ENCODE results near the gene ASTN2. TPM values are rescaled to one million over a fixed set of nuclear protein-coding genes. Genes with fewer than 3 reads are reported as not detected.

Gene ASTN2
- total RNA-seq, 4 donors from 2014 or later, result 3.0 to 7.0 (median 5.2) TPM

GRCh38 chr9:116380496-116380995 lies 1034.3 kb downstream of the ASTN2 start:
- intact Hi-C loops (cut with DNase I; ENCODE audit: low total_unique reads) (no loop called here), in situ Hi-C loops (cut with MboI; ENCODE audit: low pct_ligation_motif_present in 1 of 4, low pct_unique_long_range_greater_than_20kb in 1 of 4, low sequenced_read_pairs in 3 of 4) (no loop called here)
- H3K9me3 ChIP-seq, result no peaks in the 10 kb centered on the region
- no peak overlapping the region for H3K4me3 ChIP-seq
- H3K4me1 ChIP-seq, result no peaks in the 10 kb centered on the region
- H3K27ac ChIP-seq, result no peak overlapping the region
- no peaks in the 10 kb centered on the region for H3K27me3 ChIP-seq
- DNase-seq, result no peak
- TF ChIP-seq POLR2A (IDR thresholded peaks at IDR 0.05) (no peak), CTCF (IDR thresholded peaks at IDR 0.05) (no peak), EP300 (IDR thresholded peaks at IDR 0.05; ENCODE audit: low read depth) (no peak), POLR2AphosphoS5 (IDR thresholded peaks at IDR 0.05) (no peak)
- no peaks in the 10 kb centered on the region for H3K36me3 ChIP-seq

- WGBS, 2 donors (ENCODE audit: low coverage in 1 of 2), result 33 to 63% methylated on average over 1 to 2 of the region's 2 CpGs
- intact Hi-C loops (cut with DNase I; ENCODE audit: low total_unique reads) (no loop called here), in situ Hi-C loops (cut with MboI; ENCODE audit: low pct_ligation_motif_present in 1 of 4, low pct_unique_long_range_greater_than_20kb in 1 of 4, low sequenced_read_pairs in 3 of 4) (no loop called here)
- Histone ChIP-seq H3K36me3 (no peaks in the 10 kb centered on the region), H3K4me3 (no peak overlapping the region), H3K27ac (no peak overlapping the region), H3K4me1 (no peaks in the 10 kb centered on the region), H3K27me3 (no peaks in the 10 kb centered on the region), H3K9me3 (no peaks in the 10 kb centered on the region)
- no peak for DNase-seq
- TF ChIP-seq EP300 (IDR thresholded peaks at IDR 0.05; ENCODE audit: low read depth), result no peak
- no peak for TF ChIP-seq POLR2AphosphoS5 (IDR thresholded peaks at IDR 0.05)
- no peak for TF ChIP-seq CTCF (IDR thresholded peaks at IDR 0.05)
- TF ChIP-seq POLR2A (IDR thresholded peaks at IDR 0.05), result no peak
These were observed 1035.0 kb downstream of the ASTN2 start for GRCh38 chr9:116379821-116380220.

GRCh38 chr9:116378873-116379272 lies 1036.0 kb downstream of the ASTN2 start:
- no peak overlapping the region for H3K4me3 ChIP-seq
- no peaks in the 10 kb centered on the region for H3K9me3 ChIP-seq
- H3K27ac ChIP-seq, result no peak overlapping the region
- in situ Hi-C loops (cut with MboI; ENCODE audit: low pct_ligation_motif_present in 1 of 4, low pct_unique_long_range_greater_than_20kb in 1 of 4, low sequenced_read_pairs in 3 of 4) (no loop called here), intact Hi-C loops (cut with DNase I; ENCODE audit: low total_unique reads) (no loop called here)
- H3K36me3 ChIP-seq, result no peaks in the 10 kb centered on the region
- H3K27me3 ChIP-seq, result no peaks in the 10 kb centered on the region
- no peak for DNase-seq
- 89% methylated on average over 2 of the region's 2 CpGs; no CpG with 5 or more reads in 1 of the 2 donors for WGBS, 2 donors (ENCODE audit: low coverage in 1 of 2)
- H3K4me1 ChIP-seq, result no peaks in the 10 kb centered on the region
- TF ChIP-seq POLR2AphosphoS5 (IDR thresholded peaks at IDR 0.05) (no peak), POLR2A (IDR thresholded peaks at IDR 0.05) (no peak), EP300 (IDR thresholded peaks at IDR 0.05; ENCODE audit: low read depth) (no peak), CTCF (IDR thresholded peaks at IDR 0.05) (no peak)

DNA sequence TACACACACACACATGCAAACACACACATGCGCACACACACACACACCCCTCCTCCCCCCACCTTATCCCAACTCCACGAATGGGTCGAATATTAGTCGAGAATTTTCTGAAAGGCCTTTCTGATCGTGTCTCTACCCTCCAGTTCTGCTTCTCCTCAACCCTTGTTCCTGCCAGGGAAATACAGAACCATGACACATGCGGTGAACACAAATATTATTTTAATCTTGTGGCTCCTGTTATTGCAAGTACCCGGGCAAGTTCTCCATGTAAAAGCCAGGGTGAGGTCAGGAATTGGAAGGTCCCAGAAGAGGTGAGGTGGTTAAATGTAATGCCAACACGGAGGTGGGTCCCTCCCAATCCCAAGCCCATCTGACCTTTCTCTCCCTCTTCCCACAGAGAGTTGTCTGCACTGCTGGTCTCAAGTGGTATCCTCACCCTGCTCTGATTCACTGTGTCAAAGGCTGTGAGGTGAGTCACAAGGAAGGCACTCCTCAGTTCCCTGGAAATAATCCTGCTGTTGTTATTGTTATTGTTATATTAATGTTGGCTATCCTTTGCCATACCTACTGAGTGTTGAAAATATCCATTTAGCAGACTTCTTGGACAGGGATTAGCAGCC lies 1037.6 kb downstream of the ASTN2 start:
- no peaks in the 10 kb centered on the region for H3K36me3 ChIP-seq
- peak overlapping the region in 1 of 4 donors; percentile 10 for H3K27ac ChIP-seq
- no peak for DNase-seq
- H3K4me1 ChIP-seq, result no peaks in the 10 kb centered on the region
- TF ChIP-seq CTCF (IDR thresholded peaks at IDR 0.05) (no peak), POLR2AphosphoS5 (IDR thresholded peaks at IDR 0.05) (no peak)
- WGBS, 2 donors (ENCODE audit: low coverage in 1 of 2), result 43 to 65% methylated on average over 2 to 8 of the region's 8 CpGs
- no peaks in the 10 kb centered on the region for H3K9me3 ChIP-seq
- in situ Hi-C loops (cut with MboI; ENCODE audit: low pct_ligation_motif_present in 1 of 4, low pct_unique_long_range_greater_than_20kb in 1 of 4, low sequenced_read_pairs in 3 of 4) (no loop called here), intact Hi-C loops (cut with DNase I; ENCODE audit: low total_unique reads) (no loop called here)
- no peaks in the 10 kb centered on the region for H3K27me3 ChIP-seq
- H3K4me3 ChIP-seq, result no peak overlapping the region

Small RNA genes lying within 50 kb of the gene (small RNA-seq; reads per million reads assigned to genes)
- gene SNORA70C, result 0 reads per million in 4 donors

All from transverse colon (tissue), 4 donors.